GM21367 (cell line): Measurements from ENCODE around the gene ZNF132.
A peak's percentile ranks its signal among the peaks of the same experiment; 100 is the strongest.
"Not testable (repeated sequence)": the region's sequence is repeated elsewhere in the genome, so short reads cannot be mapped to it uniquely, and the experiment has no call there.

Experiments used
- ATAC-seq: cut with Tn5 transposase; IDR thresholded peaks from one replicate; pipeline ENCODE4 v1.9.1; 2021; ENCODE audit not compliant: unreplicated experiment

Gene ZNF132

GRCh38 chr19:58468216-58468839, 28.4 kb upstream of the ZNF132 start:
- ATAC-seq: no peak

DNA sequence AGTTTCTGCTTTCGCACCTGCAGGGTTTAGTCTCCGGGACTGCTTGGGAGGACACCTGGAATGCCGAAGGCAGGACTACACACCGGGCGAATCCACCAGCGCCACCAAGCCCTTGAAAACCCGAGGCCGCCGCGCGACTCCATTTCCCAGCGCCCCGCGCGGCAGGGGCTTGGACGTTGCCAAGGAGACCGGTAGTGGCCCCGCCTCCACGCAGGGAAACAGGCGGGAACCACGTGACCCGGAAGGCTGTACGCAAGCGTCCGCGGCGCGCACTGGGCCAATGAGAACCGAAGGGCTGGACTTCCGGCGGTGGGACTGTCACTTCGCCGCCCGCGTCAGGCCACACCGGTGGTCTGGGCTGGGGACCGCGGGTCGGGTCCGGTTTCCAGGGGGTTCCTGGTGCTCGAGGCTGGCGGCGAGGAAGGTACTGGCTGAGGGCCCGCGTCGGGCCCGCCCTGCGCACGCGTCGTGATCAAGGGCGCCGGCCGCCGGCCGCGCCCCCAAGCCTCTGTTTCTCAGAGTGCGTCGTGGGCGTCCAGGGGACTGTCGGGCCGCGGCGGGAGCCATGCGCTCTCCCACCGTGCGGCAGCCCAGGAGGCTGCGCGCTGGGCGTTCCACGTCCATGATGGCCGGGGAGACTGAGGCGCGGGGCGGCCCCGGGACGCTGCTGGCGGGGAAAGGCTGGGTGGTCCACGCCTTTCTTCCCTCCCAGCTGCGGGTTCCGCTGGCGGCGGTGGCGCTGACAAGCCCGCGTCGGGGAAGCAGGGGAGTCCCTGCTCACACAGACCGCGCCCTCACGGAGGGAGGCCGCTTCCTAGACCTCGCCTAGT, 27.0 kb upstream of the ZNF132 start, which contains the start of gene ZNF324:
Gene ZNF324 (plus strand): TSS at position 321 of the 830 bp plus-strand sequence. CDS start 2,106 bp downstream, outside the sequence.
- ATAC-seq: peak; percentile 73

DNA sequence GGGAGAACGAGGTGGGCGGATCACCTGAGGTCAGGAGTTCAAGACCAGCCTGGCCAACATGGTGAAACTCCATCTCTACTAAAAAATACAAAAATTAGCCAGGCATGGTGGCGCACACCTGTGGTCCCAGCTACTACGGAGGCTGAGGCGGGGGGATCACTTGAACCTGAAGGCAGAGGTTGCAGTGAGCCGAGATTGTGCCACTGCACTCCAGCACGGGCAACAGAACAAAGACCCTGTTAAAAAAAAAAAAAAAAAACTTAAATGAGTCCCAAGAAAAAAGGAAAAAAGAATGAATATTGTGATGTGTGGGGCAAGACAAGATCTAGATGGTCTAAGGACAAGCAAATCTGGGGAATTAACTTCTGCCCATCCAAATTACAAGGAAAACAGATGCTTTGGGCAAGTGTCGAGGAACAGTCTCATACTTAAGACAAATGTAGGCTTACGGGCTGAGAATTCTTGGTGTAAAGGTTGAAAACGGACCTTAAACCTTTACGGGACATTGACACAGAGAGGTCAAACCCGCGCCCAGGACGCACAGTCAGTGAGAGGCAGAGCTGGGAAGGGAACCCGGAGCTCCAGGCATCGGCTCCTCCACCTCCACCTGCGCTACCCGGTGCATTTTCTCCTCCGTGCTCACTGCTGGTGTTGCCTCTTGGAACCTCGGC, 26.3 kb upstream of the ZNF132 start:
- no peak for ATAC-seq

DNA sequence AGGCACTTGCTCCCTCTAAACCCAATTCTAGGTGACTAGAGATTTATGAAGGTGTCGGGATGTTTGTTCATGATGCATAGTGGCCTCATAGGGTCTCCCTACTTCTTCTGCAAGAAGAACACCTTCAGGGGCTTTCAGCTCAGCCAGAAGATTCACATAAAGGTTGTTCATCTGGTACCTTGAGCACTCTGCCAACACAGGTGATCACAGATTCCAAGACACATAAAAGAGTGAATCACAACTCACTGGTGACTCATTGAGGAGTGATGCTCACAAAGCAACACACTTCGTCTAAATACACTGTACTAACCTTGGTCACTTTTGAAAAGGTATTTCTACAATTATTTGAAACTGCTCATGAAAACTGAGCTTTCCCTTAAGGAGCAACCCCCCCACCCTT, 20.1 kb upstream of the ZNF132 start:
- no peak for ATAC-seq

- ATAC-seq: no peak
Measured at GRCh38 chr19:58456111-58456510, 16.2 kb upstream of the ZNF132 start.

DNA sequence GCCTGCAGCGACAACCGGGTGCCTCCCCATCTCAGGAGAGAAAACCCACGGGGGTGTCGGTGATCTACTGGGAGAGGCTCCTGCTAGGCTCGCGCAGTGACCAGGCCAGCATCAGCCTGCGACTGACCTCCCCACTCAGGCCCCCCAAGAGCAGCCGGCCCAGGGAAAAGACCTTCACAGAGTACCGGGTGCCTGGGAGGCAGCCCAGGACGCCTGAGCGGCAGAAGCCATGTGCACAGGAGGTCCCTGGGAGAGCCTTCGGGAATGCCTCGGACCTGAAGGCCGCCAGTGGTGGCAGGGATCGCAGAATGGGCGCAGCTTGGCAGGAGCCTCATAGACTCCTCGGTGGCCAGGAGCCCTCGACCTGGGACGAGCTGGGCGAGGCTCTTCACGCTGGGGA, 15.4 kb upstream of the ZNF132 start:
- ATAC-seq: no peak

DNA sequence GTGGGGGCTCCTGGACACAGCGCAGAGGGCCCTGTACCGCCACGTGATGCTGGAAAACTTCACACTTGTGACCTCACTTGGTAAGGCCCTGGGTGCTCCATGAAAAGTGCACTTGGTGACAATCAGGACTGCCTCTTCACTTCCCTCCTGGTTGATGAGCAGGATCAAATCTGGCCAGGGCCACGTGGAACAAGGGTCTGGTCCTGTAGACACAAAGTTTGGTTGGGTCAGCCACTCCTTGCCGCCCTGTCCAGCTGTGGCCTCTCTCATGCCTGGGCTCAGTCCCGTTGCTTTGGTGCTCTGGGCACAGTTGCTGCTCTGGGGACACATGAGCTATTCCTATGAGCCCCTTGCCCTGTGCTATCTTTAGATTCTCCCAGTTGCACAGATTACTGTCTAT, 13.8 kb upstream of the ZNF132 start:
- ATAC-seq: no peak

DNA sequence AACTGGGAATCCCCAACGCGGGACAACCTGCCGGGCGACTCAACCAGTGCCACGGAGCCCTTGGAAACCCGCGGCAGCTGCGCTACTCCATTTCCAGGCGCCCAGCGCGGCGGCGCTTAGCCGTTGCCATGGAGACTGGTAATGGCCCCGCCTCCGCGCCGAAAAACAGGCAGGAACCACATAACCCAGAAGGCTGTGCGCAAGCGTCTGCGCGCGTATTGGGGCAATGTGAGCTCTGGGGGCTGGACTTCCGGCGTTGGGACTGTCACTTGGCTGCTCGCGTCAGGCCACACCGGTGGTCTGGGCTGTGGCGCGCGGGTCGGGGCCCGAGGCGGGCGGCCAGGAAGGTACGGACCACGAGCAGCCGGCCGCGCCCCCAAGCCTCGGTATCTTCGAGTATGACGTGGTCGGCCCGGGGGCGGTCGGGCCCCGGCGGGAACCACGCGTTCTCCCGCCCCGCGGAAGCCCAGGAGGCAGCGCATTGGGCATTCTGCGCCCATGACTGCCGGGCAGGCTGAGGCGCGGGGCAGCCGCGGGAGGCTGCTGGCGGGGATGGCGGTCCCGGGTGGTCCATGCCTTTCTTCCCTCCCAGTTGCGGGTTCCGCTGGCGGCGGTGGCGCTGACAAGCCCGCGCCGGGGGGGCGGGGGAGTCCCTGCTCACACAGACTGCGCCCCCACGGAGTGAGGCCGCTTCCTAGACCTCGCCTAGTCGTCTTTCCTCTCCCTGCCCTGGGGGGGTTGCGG, 11.6 kb upstream of the ZNF132 start, which contains the start of gene ZNF324B:
Gene ZNF324B (plus strand): TSS at position 265 of the 744 bp plus-strand sequence. CDS start 2,080 bp downstream, outside the sequence.
- ATAC-seq: peak; percentile 83

GRCh38 chr19:58450856-58451357, 11.0 kb upstream of the ZNF132 start:
- peak; percentile 6 for ATAC-seq

- not testable (repeated sequence) for ATAC-seq
Measured at GRCh38 chr19:58449980-58450379, 10.0 kb upstream of the ZNF132 start.

GRCh38 chr19:58448860-58449259, 8.9 kb upstream of the ZNF132 start:
- ATAC-seq: not testable (repeated sequence)

GRCh38 chr19:58442986-58443385, 3.0 kb upstream of the ZNF132 start:
- ATAC-seq: not testable (repeated sequence)

DNA sequence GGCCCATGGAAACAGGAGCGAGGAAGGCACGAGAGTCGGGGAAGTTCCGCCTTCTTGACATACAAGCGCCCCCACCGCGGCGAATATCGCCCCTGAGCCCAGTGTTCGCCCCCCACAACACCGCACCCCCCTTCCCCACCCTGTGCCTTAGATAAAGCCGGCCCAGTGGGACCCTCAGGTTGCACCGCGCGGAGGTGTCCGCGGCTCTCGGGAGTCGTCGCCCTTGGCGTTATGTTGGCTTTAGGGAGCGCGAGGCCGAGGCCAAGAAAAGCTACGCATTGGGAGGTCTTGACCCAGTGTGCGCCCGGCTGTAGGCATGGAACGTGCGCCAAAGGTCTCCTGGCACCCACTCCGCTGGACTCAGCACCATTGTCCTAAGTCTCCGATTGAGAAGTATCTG, 603 bp upstream of the ZNF132 start:
- ATAC-seq: no peak

GRCh38 chr19:58434217-58434616, 5.7 kb downstream of the ZNF132 start:
- ATAC-seq: no peak

GRCh38 chr19:58429745-58430144, 10.2 kb downstream of the ZNF132 start:
- no peak for ATAC-seq

DNA sequence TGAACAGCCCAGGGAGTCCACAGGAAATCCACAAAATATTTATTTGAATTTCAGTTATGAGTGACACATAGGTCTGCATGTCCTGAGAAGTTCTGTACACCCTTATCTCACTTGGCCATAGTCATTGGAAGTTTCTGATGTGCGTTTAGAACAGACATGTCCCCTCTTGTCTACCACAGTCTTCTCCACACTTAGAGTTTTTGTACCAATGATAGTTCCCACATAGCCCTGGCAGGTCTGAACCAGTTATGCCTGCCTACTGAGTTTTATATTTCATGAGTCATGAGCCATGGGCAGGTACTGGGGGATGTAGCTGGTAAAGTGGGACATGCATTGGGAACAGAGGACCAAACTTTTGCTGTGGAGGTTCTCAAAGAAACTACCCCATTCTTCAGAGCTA, 11.3 kb downstream of the ZNF132 start:
- ATAC-seq: no peak

DNA sequence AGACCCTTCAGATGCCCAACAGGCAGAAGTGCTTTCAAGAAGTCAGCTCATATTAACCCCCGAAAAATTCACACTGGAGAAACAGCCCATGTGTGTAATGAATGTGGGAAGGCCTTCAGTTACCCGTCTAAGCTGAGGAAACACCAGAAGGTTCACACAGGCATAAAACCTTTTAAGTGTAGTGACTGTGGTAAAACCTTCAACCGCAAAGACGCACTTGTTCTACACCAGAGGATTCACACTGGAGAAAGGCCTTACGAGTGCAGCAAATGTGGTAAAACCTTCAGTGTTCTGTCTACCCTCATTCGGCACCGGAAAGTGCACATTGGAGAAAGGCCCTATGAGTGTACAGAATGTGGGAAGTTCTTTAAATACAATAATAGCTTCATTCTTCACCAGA, 22.9 kb downstream of the ZNF132 start:
- ATAC-seq: no peak

DNA sequence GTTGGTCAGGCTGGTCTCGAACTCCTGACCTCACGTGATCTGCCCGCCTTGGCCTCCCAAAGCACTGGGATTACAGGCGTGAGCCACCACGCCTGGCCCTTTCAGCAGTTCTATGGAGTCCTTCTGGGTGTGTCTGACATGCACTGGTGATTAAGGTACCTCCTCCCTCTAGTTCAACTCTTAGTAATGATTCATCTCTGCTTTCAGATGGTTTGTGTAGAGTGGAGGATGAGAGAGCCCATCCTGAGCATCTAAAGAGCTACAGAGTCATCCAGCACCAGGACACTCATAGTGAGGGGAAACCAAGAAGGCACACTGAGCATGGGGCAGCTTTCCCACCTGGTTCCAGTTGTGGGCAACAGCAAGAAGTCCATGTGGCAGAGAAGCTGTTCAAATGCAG, 23.3 kb downstream of the ZNF132 start:
- ATAC-seq: no peak

- no peak for ATAC-seq
Measured at GRCh38 chr19:58409010-58409790, 30.8 kb downstream of the ZNF132 start.
